GM21360 (cell line): ENCODE measurements around the gene PRRC2B.
"Not testable (repeated sequence)": the region's sequence is repeated elsewhere in the genome, so short reads cannot be mapped to it uniquely, and the experiment has no call there.

Experiments used
- ATAC-seq: cut with Tn5 transposase; IDR thresholded peaks from one replicate; pipeline ENCODE4 v1.9.1; 2021; ENCODE audit warnings: mild to moderate bottlenecking, moderate library complexity; ENCODE audit not compliant: unreplicated experiment

PRRC2B gene

DNA sequence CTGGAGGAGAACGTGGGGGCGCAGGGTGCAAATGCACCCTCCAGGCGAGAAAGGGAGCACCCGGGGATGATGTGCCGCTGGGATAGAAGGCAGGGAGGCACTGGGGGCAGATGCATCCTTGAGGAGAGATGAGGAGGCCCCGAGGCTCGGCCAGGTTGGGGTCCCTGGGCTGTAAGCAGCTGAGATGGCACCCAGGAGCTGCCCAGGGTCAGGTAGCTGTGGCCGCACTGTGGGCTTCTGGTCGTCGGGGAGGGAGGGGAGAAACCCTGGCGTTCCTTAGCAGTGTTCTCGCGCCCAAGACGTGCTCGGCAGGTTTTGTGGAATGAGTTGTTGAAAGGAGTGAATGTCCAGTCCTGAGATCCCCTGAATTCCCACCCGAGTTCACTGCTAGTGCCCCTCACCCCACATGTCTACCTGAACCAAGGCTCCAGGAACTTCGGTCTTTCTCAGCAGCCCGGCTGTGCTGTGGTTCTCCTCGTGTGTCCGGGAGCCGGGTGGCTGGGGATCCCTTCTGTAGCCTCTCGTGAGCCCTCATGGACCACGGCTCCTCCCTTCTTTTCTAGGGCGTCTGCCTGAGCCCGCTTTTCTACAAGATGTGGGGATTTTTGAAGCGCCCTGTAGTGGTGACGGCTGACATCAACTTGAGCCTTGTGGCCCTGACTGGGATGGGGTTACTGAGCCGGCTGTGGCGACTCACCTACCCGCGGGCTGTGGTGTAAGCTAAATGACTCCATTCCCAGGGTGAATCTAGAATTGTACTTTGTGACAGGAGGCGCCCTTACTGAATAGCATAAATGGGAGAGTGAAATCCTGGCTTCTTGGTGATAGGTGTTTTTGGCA, 110.0 kb downstream of the PRRC2B start:
- ATAC-seq: no peak

DNA sequence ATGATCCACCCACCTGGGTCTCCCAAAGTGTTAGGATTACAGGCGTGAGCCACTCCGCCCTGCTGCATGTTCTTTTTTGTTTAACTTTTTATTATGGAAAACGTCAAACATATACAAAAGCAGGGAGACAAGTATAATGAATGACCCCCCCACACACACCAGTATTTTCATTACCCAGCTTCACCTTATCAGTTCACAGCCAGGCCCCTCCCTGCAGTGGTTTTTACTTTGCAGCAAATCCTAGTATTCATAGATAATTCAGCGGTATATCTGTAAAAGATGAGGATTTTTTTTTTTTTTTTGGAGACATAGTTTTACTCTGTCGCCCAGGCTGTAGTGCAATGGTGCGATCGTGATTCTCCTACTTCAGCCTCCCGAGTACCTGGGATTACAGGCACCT, 111.1 kb downstream of the PRRC2B start:
- ATAC-seq: no peak

DNA sequence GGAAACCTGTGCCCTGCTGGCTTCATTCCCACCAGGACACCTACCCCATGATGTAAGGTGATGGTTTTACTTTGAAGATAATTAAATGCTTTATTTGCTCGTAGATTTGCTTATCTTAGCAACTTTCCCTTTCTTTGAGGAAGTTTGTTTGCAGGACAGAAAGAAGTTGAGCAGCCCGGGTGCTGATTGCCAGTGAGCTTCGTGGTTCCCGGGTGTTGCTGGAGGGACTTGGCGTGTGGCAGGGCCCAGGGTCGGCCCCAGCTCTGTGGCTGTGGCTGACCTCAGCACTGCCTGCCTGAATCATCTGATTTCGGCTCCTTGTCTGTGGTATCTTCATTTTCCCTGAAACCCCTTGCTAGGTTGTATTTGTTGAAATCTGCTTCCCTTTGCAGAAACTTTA, 117.5 kb downstream of the PRRC2B start:
- ATAC-seq: no peak

DNA sequence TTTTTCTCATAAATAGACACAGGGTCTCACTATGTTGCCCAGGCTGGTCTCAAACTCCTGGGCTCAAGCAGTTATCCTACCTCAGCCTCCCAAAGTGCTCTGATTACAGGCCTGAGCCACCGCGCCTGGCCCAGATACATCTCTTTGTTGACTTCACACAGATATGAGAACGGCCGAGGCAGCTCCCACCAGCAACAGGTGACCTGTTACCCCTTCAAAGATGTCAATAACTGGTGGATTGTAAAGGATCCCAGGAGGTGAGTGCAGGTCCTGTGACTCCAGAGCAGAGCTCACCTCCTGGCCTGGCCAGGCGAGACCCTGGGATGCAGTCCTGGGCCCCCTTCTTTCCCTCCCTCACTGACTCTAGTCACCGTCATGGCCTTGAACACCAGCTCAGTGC, 118.0 kb downstream of the PRRC2B start:
- no peak for ATAC-seq

DNA sequence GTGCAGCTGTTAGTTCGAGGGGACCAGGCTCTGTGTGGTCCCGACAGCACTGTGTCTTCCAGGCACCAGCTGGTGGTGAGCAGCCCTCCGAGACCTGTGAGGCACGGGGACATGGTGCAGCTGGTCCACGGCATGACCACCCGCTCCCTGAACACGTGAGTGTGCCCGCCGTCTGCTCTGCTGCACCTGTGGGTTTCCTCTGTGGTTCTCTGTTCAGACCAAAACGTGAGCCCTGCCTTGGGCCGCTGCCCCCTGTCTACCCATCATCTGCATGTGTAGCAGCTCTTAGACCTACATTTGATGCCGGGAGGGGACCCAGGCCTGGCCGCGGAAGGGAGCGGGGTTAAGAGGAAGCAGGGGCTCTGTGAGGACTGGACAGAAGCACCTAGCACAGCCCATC, 119.3 kb downstream of the PRRC2B start:
- no peak for ATAC-seq

DNA sequence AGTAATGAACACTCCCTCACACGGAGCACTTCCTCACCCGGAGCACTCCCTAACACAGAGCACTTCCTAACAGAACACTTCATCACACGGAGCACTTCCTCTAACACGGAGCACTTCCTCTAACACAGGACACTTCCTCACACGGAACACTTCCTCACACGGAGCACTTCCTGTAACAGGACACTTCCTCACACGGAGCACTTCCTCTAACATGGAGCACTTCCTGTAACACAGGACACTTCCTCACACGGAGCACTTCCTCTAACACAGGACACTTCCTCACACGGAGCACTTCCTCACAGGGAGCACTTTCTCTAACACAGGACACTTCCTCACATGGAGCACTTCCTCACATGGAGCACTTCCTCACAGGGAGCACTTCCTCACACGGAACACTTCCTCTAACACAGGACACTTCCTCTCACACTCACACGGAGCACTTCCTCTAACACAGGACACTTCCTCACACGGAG, 121.7 kb downstream of the PRRC2B start:
- ATAC-seq: not testable (repeated sequence)

DNA sequence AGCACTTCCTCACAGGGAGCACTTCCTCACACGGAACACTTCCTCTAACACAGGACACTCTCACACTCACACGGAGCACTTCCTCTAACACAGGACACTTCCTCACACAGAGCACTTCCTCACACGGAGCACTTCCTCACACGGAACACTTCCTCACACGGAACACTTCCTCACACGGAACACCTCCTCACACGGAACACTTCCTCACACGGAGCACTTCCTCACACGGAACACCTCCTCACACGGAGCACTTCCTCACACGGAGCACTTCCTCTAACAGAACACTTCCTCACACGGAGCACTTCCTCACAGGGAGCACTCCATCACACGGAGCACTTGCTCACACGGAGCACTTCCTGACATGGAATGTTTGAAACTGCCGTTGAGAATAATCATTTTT, 122.2 kb downstream of the PRRC2B start:
- ATAC-seq: no peak

DNA sequence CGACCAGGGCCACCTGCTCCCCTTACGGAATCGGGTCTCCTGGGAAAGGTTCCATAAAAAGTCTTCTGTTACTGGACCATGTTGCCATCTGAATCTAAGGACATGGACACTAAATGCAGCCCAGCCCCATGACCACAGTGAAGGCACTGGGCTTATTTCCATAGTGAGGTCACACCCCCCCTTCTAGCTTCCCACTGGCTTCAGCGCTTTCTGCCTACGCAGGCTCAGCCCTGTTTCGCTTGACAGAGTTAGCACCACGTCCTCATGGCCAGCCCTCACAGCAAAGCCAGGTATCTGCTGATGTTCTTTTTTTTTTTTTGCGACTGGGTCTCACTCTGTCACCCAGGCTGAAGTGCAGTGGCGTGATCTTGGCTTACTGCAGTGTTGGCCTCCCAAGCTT, 123.0 kb downstream of the PRRC2B start:
- no peak for ATAC-seq

DNA sequence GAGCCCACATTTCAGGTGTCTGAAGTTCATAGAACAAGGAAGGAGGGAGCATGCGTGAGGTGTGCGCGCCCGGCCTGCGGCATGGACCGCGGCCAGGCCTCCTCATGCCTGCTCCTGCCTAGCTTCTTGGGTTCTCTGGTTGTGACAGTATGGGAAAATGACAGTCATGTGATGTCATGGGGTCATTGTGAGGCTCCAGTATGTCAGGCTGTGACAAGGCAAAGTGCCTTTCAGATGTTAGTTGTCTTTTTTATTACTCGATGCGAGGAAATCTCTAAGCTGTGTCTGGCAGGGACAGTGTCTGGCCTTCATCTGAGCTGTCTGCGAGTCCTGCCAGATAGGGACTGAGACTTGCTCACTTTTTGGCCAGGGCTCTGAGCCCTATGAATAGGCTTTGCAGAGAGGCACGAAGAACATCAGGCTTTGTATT, 123.9 kb downstream of the PRRC2B start:
- ATAC-seq: no peak

DNA sequence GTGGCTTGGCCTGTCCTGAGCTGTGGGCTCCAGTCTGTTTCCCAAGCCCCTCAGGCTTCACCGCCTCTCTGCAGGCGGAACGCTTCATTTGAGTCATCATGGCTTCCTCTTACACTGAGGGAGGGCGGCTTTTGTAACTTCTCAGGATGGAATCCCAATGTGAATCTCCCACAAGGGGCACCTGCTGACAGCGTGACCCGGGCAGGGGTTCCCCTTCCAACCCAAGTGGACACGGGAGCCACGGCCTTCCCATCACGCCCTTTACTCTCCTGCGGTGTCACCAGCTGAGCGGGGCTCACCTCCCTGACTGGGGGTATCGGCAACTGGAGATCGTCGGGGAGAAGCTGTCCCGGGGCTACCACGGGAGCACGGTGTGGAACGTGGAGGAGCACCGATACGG, 124.7 kb downstream of the PRRC2B start:
- ATAC-seq: no peak

DNA sequence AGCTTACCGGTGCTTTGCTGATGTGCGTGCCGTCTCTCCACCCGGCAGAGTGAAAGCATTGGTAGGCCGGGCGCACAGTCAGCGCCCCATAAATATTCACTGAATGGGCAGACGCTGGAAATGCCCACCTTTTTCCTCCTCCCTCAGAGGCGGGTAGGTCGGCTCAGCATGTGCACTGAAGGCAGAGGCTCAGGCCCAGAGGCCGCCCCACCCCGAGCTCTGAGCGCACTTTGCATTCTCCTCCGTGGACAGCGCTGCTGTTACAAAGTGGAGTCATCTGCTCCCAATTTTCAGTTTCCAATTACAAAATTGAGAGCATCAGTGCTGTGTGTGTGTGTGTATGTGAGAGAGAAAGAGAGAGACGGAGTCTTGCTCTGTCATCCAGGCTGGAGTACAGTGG, 126.6 kb downstream of the PRRC2B start:
- ATAC-seq: no peak

DNA sequence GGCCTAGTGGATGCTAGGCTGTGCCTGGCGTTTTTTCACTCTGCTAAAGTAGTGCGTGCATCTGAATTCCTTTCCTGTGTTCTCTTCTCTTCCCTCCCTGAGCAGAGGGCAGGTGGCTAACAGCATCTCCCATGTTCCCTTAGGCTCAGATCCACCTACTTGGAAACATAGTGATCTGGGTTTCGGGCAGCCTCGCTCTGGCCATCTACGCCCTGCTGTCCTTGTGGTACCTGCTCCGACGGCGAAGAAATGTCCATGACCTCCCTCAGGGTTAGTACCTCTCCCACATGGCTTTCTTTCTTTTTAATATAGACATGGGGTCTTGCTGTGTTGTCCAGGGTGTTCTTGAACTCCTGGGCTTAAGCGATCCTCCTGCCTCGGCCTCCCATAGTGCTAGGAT, 127.3 kb downstream of the PRRC2B start:
- ATAC-seq: no peak

DNA sequence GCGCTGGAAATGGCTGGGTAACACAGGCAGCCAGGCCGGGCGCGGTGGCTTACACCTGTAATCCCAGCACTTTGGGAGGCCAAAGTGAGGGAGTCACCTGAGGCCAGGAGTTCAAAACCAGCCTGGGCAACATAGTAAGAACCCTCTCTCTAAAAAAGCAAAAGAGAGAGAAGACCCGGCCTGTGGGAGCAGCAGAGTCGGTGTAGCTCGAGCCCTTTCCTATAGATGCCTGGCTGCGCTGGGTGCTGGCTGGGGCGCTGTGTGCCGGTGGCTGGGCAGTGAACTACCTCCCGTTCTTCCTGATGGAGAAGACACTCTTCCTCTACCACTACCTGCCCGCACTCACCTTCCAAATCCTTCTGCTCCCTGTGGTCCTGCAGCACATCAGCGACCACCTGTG, 127.9 kb downstream of the PRRC2B start:
- no peak for ATAC-seq

DNA sequence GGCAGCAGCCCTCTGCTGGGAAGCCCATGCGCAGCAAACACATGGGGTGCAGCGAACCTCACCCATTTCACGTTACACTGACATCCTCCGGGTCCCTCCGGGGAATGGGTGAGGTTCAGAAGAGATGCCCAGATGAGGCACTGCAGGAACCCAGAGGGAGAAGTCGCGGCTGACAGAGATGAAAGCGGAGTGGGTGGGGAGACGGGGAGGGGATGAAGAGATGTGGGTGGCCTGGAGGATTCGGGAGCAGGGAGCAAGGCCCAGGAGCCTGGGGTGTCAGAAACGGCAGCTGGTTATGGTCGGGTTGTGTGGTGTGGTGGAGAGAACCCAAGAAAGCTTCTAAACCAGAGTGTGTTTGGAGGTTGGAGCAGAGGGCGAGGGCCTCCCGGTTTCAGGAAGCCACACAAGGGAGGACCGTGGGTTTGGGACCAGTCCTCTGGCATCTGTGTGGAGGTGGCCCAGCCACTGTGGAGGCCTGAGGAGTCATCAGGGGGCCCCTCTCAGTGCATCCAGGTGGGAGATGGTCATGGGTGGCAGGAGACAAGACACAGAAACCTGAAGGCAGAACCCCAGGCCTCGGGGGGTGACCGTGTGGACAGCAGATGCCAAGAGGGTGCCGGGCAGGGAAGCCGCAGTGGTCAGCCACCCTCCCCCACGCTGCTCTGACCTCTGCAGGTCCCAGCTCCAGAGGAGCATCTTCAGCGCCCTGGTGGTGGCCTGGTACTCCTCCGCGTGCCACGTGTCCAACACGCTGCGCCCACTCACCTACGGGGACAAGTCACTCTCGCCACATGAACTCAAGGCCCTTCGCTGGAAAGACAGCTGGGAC, 128.6 kb downstream of the PRRC2B start:
- ATAC-seq: no peak

DNA sequence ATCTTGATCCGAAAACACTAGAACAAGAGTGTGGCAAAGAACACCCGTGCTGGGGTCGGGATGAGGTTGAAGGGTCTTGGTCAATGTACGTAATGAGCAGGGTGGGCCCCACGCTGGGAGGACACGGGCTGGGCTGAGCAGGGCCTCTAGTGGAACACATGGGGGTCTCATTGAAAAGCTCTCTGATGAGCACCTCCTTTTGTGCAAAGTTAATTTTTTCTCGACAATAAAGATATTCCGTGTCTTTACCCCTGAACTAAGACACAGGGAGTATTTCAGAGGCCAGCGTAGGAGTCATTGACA, 129.2 kb downstream of the PRRC2B start:
- no peak for ATAC-seq

DNA sequence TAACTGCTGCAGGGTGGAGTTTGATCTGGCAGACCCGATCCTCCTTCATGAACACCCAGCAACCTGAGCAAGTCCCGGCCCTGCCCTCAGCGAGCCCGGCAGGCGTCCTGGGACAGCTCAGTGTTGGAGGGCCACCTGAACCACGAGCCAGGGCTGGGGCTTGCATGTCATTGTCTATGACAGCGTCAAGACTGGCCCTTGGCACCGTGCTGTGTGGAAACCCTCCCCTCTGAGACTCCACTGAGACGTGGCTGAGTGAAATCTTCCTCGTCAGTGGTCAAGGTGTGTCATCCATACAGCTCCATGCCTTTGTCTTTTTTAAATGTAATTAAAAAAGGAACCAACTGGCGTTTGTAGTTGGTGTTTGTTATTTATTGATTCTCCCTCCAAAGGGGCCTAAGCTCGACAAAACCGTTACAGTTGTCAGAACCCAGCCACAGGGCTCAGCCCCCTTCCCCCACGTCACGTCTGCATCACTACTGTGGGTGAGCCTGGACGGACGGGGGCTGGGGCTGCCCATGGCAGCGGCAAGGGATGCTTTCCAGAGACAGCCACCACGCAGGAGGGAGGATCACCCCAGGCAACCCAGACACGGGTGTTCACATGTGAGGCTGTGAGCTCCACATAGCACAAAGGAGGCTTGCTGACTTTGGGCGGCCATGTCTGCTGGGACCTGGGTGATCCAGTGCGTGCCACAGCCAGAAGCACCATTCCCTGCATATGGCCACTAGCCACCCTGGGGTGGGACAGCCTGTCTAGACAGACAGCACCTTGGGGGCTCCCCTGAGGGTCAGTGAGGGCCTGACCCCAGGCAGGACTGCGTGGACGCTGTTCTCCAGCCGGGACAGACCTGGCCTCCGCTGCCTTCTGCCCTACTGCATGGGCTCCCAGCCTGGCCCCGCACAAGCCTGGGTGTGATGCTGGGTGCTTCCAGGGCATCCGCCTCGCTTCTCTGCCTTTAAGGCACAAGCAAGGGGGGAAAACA, 129.9 kb downstream of the PRRC2B start:
- ATAC-seq: no peak

DNA sequence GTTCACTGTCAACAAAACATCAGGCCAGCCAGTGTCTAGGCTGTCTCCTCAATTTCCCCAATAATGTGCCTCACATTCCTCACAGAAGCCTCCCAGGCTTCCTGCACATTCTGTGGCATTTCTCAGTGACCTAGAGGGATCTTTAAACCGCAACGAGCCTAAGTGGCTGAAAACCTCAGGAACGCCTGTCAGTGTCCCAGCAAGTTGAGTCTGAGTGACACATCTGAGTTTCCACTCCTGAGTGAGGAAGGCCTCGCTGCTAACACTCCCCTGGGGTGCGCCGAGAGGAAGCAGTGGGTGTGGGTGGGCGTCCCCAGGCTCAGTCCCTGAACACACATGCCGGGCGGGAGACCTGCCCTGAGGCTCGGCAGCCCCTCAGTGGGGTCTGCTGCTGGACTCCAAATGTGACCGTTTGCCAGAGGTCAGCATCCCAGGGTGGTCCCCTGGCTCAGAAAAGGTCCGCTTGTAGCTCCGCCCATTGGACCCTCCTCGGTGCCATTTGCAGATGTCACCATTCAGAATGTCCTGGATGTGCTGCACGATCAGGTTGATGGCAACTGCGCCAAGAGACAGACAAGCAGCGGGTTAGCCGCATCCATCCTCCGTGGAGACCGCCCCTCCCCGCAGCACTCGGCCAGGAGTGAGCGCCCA, 130.9 kb downstream of the PRRC2B start:
- no peak for ATAC-seq

DNA sequence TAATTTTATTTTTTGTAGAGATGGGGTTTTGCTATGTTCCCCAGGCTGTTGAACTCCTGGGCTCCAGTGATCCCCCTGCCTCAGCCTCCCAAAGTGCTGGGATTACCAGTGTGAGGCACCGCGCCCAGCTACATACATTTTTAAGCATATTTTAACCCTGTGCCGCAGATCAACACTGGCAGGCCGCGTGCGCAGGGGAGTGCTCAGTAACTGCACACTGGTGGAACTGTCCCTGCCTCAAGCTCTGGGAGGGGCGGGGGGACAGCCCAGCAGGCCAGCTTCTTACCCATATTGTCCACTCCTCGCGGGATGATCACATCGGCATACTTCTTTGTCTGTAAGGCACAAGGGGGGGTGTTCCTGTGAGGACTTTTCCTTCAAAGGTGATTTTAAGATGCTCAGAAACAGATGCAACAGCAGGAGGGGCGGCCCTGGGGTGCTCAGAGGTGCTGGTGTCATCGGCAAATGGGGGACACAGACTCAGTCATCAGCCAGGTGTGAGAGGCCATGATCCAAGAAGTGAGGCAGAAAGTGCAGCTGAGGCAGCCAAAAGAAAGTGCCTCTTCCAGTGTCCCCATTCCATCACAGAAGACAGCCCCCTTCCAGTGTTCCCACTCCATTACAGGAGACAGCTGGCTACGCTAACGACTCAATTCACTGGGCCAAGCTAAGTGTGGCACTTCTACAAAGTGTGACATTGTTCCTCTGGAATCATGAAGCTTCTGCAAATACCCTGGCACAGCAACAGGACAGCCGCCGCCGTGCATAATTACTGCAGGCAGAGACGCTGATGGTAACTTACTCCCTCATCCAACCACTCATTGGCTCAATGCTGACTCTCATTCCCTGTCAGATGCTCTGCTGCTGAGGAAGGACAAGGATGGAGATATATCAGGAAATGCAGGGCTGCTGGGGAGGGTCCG, 132.0 kb downstream of the PRRC2B start:
- no peak for ATAC-seq

DNA sequence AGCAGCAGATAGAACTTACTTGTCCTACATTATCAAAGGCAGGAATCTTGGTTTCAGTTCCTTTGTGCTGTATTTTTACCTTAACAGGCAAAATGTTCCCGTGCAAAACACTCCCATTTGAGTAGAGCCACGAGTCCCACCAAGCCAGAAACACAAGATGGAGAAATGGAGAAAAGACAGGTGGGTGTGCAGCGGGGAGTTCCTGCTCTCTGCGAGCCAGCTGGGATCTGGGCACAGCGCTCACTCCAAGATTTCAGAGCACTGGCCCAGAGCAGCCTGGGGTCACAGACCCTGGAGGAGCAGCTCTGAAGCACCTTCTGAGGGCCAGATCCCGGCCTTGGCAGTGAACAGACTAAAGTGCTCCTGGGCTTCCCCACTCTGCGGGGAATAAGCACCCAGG, 134.3 kb downstream of the PRRC2B start:
- no peak for ATAC-seq
